Suprapubic skin (tissue), 3 donors: ENCODE data around the gene PIM2.

ENCODE experiments used
- EP300 ChIP-seq: sonication (generic); formaldehyde crosslinking; IDR thresholded peaks from one replicate; pipeline ENCODE4 v1.6.1; 2017; ENCODE audit warnings: antibody characterized with exemption
- TF ChIP-seq, protein P1 (sequence below), 2 donors: fragments of 200-600 bp in 1 of 2; fragments of 450-650 bp in 1 of 2; sonication (generic) in 1 of 2; IDR thresholded peaks; one replicate each; pipeline ENCODE4 v1.5.1; 2016 to 2019; ENCODE audit warnings: antibody characterized with exemption in 2 of 2, mild to moderate bottlenecking in 1 of 2, moderate library complexity in 1 of 2

DNA sequence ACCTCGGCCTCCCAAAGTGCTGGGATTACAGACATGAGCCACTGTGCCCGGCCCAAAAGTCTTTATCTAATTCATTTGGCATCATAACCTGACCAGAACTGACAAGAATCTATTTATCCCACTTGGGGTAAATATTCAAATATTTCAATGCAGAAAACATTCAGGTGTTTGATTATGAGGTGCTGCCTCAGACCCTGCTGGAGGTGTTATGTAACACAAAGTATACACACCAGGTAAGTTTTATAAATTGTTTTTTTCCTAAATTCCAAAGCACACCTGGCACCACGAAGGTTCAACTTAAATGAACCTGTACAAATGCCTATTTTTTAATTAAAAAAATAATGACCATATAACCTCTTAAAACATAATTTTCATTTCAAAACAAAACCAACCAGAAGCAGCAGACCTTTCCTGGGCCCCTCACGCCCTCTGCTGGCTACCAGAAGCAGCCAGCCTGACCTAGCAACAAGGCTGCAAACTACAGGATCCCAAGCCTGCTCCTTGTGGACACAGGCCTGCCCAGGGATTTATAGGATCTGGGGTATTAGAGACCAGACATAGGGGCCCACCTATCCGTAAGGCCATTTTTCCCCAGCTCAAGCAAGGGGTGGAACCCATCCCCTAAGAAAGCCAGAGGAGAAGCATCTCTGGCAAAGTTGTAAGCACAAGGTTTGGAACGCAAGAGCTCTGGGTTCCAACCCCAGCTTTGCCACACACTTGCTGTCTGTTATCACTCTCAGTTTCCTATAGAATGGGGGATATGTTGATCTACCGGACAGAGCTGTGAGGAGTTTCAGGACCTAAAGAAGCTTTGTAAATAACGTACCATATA is 26.9 kb upstream of the PIM2 start:
- TF ChIP-seq, protein P1, sequence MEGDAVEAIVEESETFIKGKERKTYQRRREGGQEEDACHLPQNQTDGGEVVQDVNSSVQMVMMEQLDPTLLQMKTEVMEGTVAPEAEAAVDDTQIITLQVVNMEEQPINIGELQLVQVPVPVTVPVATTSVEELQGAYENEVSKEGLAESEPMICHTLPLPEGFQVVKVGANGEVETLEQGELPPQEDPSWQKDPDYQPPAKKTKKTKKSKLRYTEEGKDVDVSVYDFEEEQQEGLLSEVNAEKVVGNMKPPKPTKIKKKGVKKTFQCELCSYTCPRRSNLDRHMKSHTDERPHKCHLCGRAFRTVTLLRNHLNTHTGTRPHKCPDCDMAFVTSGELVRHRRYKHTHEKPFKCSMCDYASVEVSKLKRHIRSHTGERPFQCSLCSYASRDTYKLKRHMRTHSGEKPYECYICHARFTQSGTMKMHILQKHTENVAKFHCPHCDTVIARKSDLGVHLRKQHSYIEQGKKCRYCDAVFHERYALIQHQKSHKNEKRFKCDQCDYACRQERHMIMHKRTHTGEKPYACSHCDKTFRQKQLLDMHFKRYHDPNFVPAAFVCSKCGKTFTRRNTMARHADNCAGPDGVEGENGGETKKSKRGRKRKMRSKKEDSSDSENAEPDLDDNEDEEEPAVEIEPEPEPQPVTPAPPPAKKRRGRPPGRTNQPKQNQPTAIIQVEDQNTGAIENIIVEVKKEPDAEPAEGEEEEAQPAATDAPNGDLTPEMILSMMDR (IDR thresholded peaks at IDR 0.05) = peak in 1 of 2 donors; percentile 61
- TF ChIP-seq EP300 = no peak
